Measurements from ENCODE around the gene ACVR2B. TPM values are rescaled to one million over a fixed set of nuclear protein-coding genes. Genes with fewer than 3 reads are reported as not detected.
A peak's percentile ranks its signal among the peaks of the same experiment; 100 is the strongest.
"Not testable (repeated sequence)": the region's sequence is repeated elsewhere in the genome, so short reads cannot be mapped to it uniquely, and the experiment has no call there.

The ACVR2B gene
- total RNA-seq = 10.4 and 10.5 TPM in 2 replicates

GRCh38 chr3:38453075-38453912 is at the start of gene ACVR2B:
TSS of gene ACVR2B (plus strand) at chr3:38453890. CDS start at chr3:38454323, 433 bp downstream.
- H3K9me3 Mint-ChIP-seq = peaks cover 5% of the 10 kb centered on the region
- peak; percentile 66 for DNase-seq (ENCODE audit: low spot score)
- intact Hi-C loops (cut with micrococcal nuclease) = loop anchor here (1.0 to 10.0 kb wide), 5 partner anchors 107 to 461 kb away; partner anchors contain the start of genes ACAA1, OXSR1, VILL and XYLB
- peak within 1 kb of the TSS; percentile 97 for H3K4me3 Mint-ChIP-seq
- H3K36me3 Mint-ChIP-seq (ENCODE audit: low read depth) = no peaks in the 10 kb centered on the region
- H3K27ac Mint-ChIP-seq = peak within 1 kb of the TSS; percentile 80
- H3K4me1 Mint-ChIP-seq (ENCODE audit: low read depth) = peaks cover 10% of the 10 kb centered on the region
- H3K27me3 Mint-ChIP-seq (ENCODE audit: insufficient read depth) = peaks cover 15% of the 10 kb centered on the region

- Mint-ChIP-seq H3K4me1 (ENCODE audit: low read depth) (no peaks in the 10 kb centered on the region), H3K27me3 (ENCODE audit: insufficient read depth) (no peaks in the 10 kb centered on the region), H3K4me3 (no peak overlapping the region), H3K9me3 (peaks cover 3% of the 10 kb centered on the region), H3K27ac (no peak overlapping the region), H3K36me3 (ENCODE audit: low read depth) (peaks cover 9% of the 10 kb centered on the region)
- DNase-seq (ENCODE audit: low spot score) = no peak
- intact Hi-C loops (cut with micrococcal nuclease) = no loop called here
These were observed 49.4 kb upstream of the ACVR2B start for GRCh38 chr3:38404286-38404685.

- Mint-ChIP-seq H3K36me3 (ENCODE audit: low read depth) (no peaks in the 10 kb centered on the region), H3K4me3 (no peak overlapping the region), H3K4me1 (ENCODE audit: low read depth) (no peaks in the 10 kb centered on the region), H3K9me3 (peaks cover 5% of the 10 kb centered on the region), H3K27me3 (ENCODE audit: insufficient read depth) (peaks cover 10% of the 10 kb centered on the region), H3K27ac (no peak overlapping the region)
- intact Hi-C loops (cut with micrococcal nuclease) = no loop called here
- DNase-seq (ENCODE audit: low spot score) = no peak
These were observed 42.1 kb upstream of the ACVR2B start for GRCh38 chr3:38411591-38411990.

GRCh38 chr3:38420758-38421157 is 32.9 kb upstream of the ACVR2B start:
- intact Hi-C loops (cut with micrococcal nuclease); H3K27ac Mint-ChIP-seq; H3K27me3 Mint-ChIP-seq (ENCODE audit: insufficient read depth); DNase-seq (ENCODE audit: low spot score); H3K36me3 Mint-ChIP-seq (ENCODE audit: low read depth); H3K9me3 Mint-ChIP-seq: not testable (repeated sequence)
- peaks cover 26% of the 10 kb centered on the region for H3K4me1 Mint-ChIP-seq (ENCODE audit: low read depth)
- H3K4me3 Mint-ChIP-seq = peak overlapping the region; percentile 30

DNA sequence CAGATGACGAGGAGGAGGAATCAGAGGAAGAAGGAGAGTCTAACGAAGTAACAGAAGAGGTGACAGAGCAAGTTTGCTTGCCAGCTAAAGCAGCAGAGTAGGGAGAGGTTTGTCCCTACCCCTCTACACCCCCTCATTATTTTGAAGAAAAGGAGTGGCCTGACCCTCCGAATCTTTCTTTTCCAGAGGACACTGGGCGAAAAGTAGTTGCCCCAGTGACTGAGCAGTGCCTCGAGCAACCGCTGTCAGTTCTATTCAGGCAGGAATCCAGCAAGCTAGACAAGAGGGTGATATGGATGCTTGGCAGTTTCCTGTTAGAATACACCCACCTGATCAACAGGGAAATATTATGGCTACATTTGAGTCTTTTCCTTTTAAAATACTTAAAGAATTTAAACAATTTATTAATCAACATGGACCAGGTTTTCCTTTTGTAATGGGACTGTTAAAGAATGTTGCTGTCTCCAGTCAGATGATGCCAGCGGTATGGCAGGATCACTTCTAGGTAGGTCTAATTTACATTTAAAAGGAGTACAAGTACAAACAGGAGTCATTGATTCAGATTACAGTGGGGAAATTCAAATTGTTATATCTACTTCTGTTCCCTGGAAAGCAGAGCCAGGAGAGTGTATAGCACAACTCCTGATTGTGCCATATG is 31.9 kb upstream of the ACVR2B start:
- intact Hi-C loops (cut with micrococcal nuclease) = no loop called here
- no peak for DNase-seq (ENCODE audit: low spot score)
- H3K4me1 Mint-ChIP-seq (ENCODE audit: low read depth) = peaks cover 31% of the 10 kb centered on the region
- no peak overlapping the region for H3K27ac Mint-ChIP-seq
- H3K4me3 Mint-ChIP-seq = no peak overlapping the region
- no peaks in the 10 kb centered on the region for H3K27me3 Mint-ChIP-seq (ENCODE audit: insufficient read depth)
- peaks cover 4% of the 10 kb centered on the region for H3K36me3 Mint-ChIP-seq (ENCODE audit: low read depth)
- no peaks in the 10 kb centered on the region for H3K9me3 Mint-ChIP-seq

DNA sequence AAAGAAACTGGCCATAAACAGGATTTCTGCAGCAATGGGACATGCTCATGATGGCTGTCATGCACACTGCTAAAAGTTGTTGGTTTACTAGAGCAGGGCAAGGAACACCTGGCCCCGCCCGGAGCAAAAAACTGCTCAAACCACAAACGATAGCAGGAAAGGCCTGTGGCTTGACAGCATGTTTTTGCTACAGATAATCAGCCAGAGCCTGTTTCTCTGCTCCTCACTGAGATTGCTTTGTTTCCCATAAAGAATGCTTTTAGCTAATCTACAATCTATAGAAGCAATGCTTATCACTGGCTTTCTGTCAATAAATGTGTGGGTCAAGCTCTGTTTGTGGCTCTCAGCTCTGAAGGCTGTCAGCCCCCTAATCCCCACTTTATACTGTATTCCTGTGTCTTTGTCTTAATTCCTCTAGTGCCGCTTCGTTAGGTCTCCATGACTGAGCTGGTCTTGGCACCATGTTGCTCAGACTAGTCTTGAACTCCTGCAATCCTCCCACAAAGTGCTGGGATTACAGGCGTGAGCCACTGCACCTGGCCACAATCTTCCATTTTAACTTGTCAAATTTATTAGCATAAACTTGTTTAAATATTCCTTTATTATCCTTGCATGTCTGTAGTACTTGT is 26.8 kb upstream of the ACVR2B start:
- peaks cover 23% of the 10 kb centered on the region for H3K9me3 Mint-ChIP-seq
- H3K4me3 Mint-ChIP-seq = peak overlapping the region; percentile 23
- H3K27ac Mint-ChIP-seq; intact Hi-C loops (cut with micrococcal nuclease); H3K27me3 Mint-ChIP-seq (ENCODE audit: insufficient read depth): not testable (repeated sequence)
- peaks cover 19% of the 10 kb centered on the region for H3K4me1 Mint-ChIP-seq (ENCODE audit: low read depth)
- H3K36me3 Mint-ChIP-seq (ENCODE audit: low read depth) = peaks cover 11% of the 10 kb centered on the region
- DNase-seq (ENCODE audit: low spot score) = peak; percentile 32

GRCh38 chr3:38432871-38433658 is 20.6 kb upstream of the ACVR2B start:
- intact Hi-C loops (cut with micrococcal nuclease) = not testable (repeated sequence)

GRCh38 chr3:38433661-38434060 is 20.0 kb upstream of the ACVR2B start:
- DNase-seq (ENCODE audit: low spot score); H3K4me3 Mint-ChIP-seq; intact Hi-C loops (cut with micrococcal nuclease); H3K27ac Mint-ChIP-seq; H3K27me3 Mint-ChIP-seq (ENCODE audit: insufficient read depth): not testable (repeated sequence)
- Mint-ChIP-seq H3K36me3 (ENCODE audit: low read depth) (peaks cover 25% of the 10 kb centered on the region), H3K4me1 (ENCODE audit: low read depth) (peaks cover 17% of the 10 kb centered on the region), H3K9me3 (peaks cover 72% of the 10 kb centered on the region)

More at GRCh38 chr3:38432871-38433658, 20.6 kb upstream of the ACVR2B start:
- not testable (repeated sequence) for DNase-seq (ENCODE audit: low spot score); H3K4me3 Mint-ChIP-seq; H3K27ac Mint-ChIP-seq; H3K27me3 Mint-ChIP-seq (ENCODE audit: insufficient read depth)
- H3K9me3 Mint-ChIP-seq = peaks cover 66% of the 10 kb centered on the region
- H3K36me3 Mint-ChIP-seq (ENCODE audit: low read depth) = peaks cover 25% of the 10 kb centered on the region
- H3K4me1 Mint-ChIP-seq (ENCODE audit: low read depth) = peaks cover 17% of the 10 kb centered on the region

- peaks cover 17% of the 10 kb centered on the region for H3K4me1 Mint-ChIP-seq (ENCODE audit: low read depth)
- intact Hi-C loops (cut with micrococcal nuclease); H3K27me3 Mint-ChIP-seq (ENCODE audit: insufficient read depth); H3K27ac Mint-ChIP-seq; H3K4me3 Mint-ChIP-seq; DNase-seq (ENCODE audit: low spot score): not testable (repeated sequence)
- peaks cover 17% of the 10 kb centered on the region for H3K36me3 Mint-ChIP-seq (ENCODE audit: low read depth)
- H3K9me3 Mint-ChIP-seq = peaks cover 46% of the 10 kb centered on the region
These were observed 15.1 kb upstream of the ACVR2B start for GRCh38 chr3:38438436-38439069.

- H3K27me3 Mint-ChIP-seq (ENCODE audit: insufficient read depth); intact Hi-C loops (cut with micrococcal nuclease); H3K36me3 Mint-ChIP-seq (ENCODE audit: low read depth); H3K27ac Mint-ChIP-seq; H3K4me1 Mint-ChIP-seq (ENCODE audit: low read depth); H3K4me3 Mint-ChIP-seq; DNase-seq (ENCODE audit: low spot score): not testable (repeated sequence)
- H3K9me3 Mint-ChIP-seq = peaks cover 16% of the 10 kb centered on the region
These were observed 10.5 kb upstream of the ACVR2B start for GRCh38 chr3:38443205-38443604.

GRCh38 chr3:38446085-38446686 is 7.5 kb upstream of the ACVR2B start:
- DNase-seq (ENCODE audit: low spot score) = no peak
- no peak overlapping the region for H3K27ac Mint-ChIP-seq
- no peak overlapping the region for H3K4me3 Mint-ChIP-seq
- peaks cover 5% of the 10 kb centered on the region for H3K9me3 Mint-ChIP-seq
- peaks cover 3% of the 10 kb centered on the region for H3K27me3 Mint-ChIP-seq (ENCODE audit: insufficient read depth)
- H3K4me1 Mint-ChIP-seq (ENCODE audit: low read depth) = no peaks in the 10 kb centered on the region
- intact Hi-C loops (cut with micrococcal nuclease) = no loop called here
- H3K36me3 Mint-ChIP-seq (ENCODE audit: low read depth) = no peaks in the 10 kb centered on the region

GRCh38 chr3:38446812-38447211 is 6.9 kb upstream of the ACVR2B start:
- H3K36me3 Mint-ChIP-seq (ENCODE audit: low read depth) = no peaks in the 10 kb centered on the region
- DNase-seq (ENCODE audit: low spot score) = no peak
- H3K4me3 Mint-ChIP-seq = no peak overlapping the region
- H3K27me3 Mint-ChIP-seq (ENCODE audit: insufficient read depth) = peaks cover 2% of the 10 kb centered on the region
- H3K27ac Mint-ChIP-seq = no peak overlapping the region
- intact Hi-C loops (cut with micrococcal nuclease) = no loop called here
- peaks cover 5% of the 10 kb centered on the region for H3K9me3 Mint-ChIP-seq
- no peaks in the 10 kb centered on the region for H3K4me1 Mint-ChIP-seq (ENCODE audit: low read depth)
